GM19397 (cell line): ENCODE measurements around the gene ZAP70.

Experiments
- ATAC-seq: cut with Tn5 transposase; IDR thresholded peaks from one replicate; pipeline ENCODE4 v1.9.1; 2021; ENCODE audit warnings: mild to moderate bottlenecking, moderate library complexity; ENCODE audit not compliant: unreplicated experiment

ZAP70 gene

GRCh38 chr2:97747716-97748115 is 34.3 kb downstream of the ZAP70 start:
- ATAC-seq: no peak

- no peak for ATAC-seq
Observed at GRCh38 chr2:97749581-97749980, 36.2 kb downstream of the ZAP70 start.

- no peak for ATAC-seq
Observed at GRCh38 chr2:97750017-97750416, 36.6 kb downstream of the ZAP70 start.

GRCh38 chr2:97751752-97752151 is 38.4 kb downstream of the ZAP70 start:
- no peak for ATAC-seq

DNA sequence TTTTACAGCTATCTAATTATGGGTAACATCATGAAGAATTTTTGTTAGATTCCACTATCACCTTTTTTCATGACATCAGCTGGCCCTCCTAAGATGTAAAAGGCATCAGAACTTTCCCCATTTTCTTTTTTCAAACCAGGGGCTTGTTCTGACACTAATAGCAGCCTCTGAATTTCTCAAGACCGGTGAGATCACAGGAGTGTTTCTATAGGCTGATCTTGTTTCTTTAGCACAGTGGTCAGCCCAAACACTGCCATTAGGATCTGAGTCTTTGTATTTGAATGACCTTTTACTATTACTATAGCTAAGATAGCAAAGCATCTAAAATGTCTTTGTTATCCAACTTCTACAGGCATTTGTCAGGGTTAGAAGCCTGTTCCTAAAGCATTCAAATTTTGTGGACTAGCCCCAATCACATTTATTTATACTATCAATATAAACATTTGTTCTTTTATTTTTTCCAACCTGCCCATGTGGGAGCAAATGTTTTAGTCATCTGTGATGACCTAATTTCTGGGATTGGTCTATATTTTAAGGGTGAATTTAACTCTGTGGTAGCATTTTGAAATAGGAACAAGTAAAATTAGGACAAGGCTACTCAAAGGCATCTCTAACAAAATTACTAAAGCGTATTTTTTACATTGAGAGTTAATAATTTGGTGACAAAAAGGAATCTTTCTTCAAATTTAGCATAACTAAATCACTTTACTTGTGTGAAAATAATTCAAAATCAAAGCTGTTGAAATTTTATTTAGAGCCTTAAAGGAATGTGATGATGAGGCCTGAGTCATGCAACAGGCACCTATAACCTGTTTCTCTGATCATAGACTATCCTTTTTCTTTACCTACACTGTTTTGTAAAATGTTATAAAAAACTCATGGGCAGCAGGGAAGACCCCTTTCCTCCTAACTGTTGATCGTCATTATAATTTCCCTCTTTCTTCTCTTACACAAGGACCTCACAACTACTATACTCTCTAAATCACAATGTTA is 39.3 kb downstream of the ZAP70 start:
- no peak for ATAC-seq

- no peak for ATAC-seq
Observed at GRCh38 chr2:97754690-97755346, 41.4 kb downstream of the ZAP70 start.

DNA sequence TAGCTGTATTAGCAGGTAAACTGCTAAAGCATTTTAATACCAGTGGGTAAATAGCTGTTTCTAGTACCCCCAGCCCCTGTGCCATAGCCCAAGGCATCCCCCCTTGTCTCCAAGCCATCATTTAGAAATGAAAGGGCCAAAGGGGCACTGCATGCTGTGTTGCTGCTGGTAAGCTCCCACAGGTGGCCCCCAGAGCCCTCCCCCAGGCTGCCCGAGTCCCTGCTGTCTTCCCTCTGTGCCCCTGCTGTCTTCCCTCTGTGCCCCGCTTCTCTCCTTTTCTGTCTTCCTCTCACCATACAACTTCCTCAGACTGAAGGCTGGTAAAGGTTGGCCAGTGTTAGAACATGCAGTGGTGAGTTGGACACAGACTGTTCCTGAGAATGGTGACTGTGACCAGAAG is 42.1 kb downstream of the ZAP70 start:
- ATAC-seq: no peak

DNA sequence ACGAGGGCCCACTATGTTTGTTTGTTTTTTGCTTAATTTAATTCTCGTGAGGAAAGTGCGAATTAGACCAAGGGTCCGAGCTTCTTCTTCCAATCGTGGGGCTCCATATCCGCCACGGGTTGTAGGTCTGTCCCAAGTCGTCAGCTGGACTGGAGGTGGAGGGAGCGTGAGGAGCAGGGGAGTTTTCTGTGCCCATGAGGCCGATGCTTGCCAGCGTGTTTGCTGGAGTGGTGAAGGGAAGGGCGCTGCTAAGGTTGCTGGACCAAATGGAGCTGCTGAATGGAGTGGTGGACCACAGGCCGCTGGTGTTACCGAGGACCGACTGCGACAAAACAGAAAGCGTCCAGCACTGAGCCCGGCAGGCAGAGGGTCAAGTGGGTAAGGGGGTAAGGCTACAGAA is 43.7 kb downstream of the ZAP70 start:
- ATAC-seq: no peak

DNA sequence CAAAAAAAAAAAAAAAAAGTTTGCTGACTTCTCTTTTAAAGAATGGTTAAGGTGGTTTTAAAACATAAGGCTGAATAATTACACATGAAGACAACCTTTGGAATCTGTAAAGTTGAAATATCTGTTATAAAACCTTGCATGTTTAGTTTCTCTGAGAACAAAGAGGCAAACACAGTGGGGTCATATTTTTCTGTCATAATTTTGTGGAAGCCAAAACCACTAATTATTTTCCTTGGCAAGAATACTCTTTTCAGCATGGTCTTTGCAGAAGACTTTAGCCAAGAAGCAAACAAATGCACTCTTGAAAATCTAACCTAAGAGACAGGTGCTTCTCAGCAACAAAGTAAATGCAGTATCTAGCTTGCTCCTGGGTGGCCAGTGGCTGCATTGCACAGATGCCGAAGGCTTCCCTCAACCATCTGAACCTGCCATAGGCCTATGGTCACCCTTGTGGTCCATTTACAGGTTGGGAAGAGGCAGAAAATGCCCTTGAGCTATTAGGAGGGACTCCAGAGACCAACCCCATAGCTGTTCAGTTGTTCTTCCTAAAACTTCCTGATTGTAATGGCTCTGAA is 44.8 kb downstream of the ZAP70 start:
- no peak for ATAC-seq

- no peak for ATAC-seq
Observed at GRCh38 chr2:97759727-97760407, 46.5 kb downstream of the ZAP70 start.

GRCh38 chr2:97760480-97761049 is 47.2 kb downstream of the ZAP70 start:
- no peak for ATAC-seq

DNA sequence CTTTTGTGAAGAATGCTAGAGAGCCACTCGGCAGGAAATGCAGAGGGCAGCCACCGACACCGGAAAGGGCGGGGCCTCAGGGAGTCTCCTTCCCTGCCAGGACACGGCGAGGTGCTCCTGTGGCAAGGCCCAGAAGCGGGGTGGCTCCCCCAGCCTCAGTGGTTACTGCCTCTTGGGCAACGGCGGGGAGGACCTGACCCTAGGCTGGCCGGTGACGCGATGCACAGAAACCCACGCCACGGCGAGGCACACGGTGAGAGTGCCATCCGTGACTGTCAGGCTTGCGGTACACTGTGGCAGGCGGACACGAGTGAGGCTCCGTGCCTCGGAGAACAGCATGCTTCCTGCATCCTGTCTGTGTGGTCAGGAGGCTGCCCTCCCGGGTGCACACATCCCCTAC is 47.8 kb downstream of the ZAP70 start:
- ATAC-seq: no peak

DNA sequence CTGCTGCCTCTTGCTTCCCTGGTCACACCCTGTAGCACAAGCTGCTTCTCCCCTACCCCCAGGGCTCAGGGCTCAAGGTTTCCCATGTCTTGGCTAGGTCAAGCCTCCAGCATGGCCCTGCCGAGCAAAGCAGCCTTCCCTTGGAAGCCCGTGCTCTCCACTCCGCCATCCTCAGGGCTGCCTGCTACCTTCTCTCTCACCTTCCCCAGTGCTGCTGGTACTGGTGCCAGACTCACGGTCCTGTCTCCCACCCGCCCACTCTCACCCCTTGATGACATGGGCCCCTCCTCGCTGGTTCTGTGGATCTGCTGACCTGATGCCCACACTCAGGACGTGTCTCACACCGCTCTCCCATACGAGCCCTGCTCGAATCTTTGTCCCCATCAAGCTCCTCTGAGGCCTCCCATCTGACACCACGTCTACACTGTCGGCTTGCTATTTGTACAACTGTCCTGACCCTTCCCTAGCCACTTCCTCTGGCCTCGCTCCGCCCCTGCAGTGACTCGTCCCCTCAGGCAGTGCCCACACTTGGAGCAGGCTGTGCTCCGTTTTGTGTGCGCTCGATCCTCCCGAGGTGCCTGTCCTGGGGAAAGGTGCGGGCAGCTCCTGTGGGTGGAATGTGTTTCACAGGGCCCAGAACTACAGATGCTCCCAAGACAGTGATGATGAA is 49.9 kb downstream of the ZAP70 start:
- ATAC-seq: no peak

DNA sequence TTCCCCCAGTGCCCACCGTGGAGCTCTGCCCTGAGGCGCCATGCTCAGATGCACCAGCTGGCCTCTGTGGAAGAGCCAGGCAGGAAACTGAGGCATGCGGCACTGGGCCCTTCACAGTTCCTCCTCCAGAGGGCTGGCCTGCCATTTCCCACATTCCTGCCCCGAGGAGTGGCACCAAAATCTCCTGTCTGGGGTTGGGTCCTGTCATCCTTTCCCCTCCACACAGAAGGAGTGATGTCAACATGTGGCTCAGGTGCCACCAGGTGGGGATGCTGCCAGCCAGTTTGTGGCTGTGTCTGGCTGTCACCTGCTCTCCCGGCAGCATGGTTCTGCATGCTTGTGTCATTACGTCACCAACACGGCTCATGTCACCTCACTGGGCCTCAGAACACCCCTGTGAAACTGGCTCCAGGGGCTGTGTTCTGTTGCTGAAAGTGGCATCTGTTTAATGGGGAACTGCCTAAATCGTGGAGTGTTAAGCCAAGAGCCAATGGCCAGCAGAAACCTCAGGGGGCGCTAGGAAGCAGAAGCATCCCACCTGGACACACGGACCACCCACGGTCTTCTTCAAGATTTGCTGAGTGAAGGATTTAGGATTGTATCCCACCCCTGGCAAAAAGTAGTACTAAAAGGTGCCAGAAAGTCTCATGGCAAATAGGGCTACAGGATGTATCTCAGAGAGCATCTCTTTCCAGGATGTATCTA is 51.3 kb downstream of the ZAP70 start:
- no peak for ATAC-seq

- ATAC-seq: no peak
Observed at GRCh38 chr2:97765933-97766332, 52.6 kb downstream of the ZAP70 start.

- ATAC-seq: no peak
Observed at GRCh38 chr2:97766567-97766966, 53.2 kb downstream of the ZAP70 start.

- no peak for ATAC-seq
Observed at GRCh38 chr2:97769308-97769707, 55.9 kb downstream of the ZAP70 start.

DNA sequence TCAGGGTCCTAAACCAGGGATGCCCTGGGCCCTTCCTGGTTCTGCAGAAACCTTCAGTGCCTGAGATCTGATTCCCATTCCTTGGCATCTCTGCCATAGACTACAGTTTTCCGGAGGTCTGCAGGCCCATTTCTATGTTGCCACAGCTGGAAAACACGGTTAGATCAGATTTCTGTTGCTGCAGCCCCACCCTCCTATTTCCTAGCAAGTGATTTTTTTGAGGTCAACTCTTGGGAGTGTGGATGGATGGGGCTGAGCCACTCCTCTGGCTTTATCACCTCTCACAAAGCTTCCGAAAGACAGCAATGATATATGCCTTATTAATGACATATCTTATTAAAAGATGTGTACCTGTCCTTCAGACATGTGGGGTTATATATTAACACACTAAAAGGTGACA is 56.3 kb downstream of the ZAP70 start:
- ATAC-seq: no peak

- ATAC-seq: no peak
Observed at GRCh38 chr2:97770445-97770844, 57.1 kb downstream of the ZAP70 start.

DNA sequence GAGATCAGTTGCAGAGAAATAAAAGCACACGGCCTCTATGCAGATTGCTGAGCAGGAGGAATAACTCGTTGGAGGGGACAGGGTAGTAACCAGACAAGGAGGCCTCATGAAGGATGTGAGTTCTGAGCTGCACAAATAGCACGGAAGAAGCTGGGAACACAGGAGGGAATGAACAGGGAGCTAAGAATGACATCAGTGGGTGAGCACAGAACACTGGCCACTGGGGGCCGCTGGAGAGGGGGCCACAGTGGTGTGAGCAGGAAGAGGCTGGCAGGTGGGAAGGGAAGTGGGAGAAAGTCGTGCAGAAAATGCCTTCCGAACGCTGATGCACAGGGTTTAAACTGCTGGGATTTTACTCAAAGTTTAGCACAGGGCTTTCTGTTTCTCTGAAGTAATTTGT is 61.0 kb downstream of the ZAP70 start:
- ATAC-seq: no peak
